Stimulated activated CD8-positive, alpha-beta memory T cell treated with anti-CD3 and anti-CD28 coated beads, Interleukin-7, amount 100 ng/mL, for 4 hours (primary cell): ENCODE measurements around the gene MACROD2.

Experiments used
- DNase-seq, 2 donors: peaks; one replicate each; pipeline ENCODE4 v3.0.0-alpha.2; 2020; ENCODE audit warnings: low read depth in 2 of 2

MACROD2 gene

GRCh38 chr20:14336686-14337085 lies 341.4 kb downstream of the MACROD2 start:
- no peak for DNase-seq

DNA sequence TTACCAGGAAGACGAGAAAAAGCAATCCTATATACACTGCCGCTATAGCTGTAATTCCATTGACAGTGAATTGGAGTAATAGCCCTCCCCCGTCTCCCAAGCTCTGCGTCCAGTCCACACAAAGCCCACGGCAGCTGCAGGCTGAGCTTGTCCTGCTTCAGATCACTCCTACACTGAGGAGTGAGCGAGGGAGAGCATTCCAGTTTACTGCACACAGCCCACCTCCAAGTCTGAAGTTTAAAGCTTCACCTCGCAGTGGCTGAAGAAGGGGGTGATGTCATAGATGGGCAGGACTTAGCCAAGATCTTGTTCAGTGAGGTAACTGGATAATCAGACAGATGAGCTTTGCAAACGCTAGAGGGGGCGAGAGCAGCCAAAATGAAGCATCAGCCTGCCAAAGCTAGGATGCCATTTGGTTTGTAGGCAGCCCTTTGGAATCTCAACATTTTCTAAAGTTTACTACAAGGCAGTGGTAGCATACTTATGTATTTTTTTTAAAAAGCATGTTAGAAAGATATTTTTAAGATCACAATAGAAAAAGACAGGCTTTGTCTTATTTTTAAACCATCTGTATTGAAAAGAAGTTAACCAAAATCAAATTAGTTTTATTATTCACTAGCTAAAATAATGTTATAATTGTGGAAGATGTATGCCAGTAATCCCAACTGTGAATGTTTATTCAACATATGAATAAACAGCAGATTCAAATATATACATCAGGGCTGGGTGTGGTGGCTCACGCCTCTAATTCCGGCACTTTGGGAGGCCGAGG lies 342.3 kb downstream of the MACROD2 start, which contains the start of gene FLRT3:
TSS of gene FLRT3 (minus strand) at position 213 of the 772 bp plus-strand sequence. CDS start 10,106 bp downstream, outside the sequence.
- no peak for DNase-seq

GRCh38 chr20:14341801-14342200 lies 346.5 kb downstream of the MACROD2 start:
- no peak for DNase-seq

DNA sequence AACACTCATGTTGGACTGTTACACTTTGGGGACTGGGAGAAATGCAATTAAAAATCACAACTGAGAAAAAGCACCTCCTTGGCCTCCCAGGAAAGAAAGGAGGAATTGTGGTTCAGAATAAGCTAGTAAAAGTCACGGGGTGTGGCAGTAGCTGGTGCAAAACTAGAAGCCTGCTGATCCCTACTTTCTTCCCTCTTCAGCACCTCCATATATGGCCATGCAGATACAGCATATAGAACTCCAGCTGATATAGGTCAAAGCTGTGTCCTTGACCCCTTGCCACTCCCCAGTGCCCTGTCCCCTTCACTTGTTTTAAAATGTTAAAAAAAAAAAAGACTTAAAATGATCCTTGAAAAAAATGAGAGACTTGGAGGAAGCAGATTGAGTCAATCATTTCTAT lies 347.6 kb downstream of the MACROD2 start:
- DNase-seq = no peak

GRCh38 chr20:14343491-14344065 lies 348.3 kb downstream of the MACROD2 start:
- no peak for DNase-seq

- no peak for DNase-seq
These were observed 349.4 kb downstream of the MACROD2 start for GRCh38 chr20:14344746-14345145.

- DNase-seq = no peak
These were observed 360.5 kb downstream of the MACROD2 start for GRCh38 chr20:14355791-14356190.

DNA sequence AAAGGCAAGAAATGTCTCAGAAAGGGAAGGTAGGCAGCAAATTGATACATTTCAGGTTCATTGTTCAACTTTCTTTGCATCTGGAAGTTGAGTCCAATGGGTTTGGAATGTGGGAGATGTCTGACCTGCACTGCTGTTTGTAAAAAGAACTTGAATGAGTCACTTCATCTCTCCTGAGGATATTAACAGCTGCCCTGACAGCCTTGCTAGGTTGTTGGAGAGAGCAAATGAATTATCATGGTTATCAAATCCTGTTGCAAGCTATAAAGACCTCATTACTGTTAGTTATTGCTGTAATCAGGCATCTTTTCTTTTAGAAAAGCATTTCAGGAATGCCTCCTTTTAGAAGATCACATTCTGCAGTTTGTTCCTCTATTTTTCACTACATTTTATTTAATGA lies 365.1 kb downstream of the MACROD2 start:
- no peak for DNase-seq

DNA sequence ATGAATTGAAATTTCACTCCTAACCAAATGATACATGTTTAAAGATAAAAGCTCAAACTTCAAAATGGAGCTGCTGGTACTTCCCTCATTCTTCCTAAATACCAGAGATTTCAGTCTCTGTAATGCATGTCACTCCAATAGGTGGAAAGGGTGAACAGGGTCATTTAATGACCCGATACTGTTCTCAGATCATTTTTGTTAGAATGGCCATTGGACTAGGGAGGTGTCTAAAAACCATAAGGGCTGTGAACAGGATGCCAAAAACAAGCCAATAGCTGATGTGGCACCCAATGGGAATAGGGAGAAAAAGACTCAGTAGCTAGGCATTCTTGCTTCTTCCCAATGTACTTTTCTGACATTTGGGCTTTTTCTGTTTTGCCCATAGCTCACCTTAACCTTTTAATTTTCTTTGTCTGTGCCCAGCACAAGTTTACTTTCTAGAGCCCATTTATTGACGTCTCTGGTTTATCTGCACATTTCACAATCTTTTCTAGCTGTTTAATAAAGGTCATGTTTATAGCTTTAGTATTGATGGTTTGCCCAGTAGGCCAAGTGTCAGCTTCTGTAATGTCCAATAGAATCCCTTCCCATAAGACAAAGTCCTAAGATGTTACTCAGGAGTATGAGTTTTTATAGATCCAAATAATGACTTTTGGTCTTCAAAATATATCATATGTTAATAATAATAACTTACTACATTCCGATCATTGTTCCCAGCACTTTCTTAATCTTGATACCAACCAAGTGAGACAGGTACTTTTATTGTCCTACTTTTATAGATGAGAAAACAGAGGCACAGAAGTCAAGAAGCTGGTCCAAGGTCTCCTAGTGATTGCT lies 366.4 kb downstream of the MACROD2 start:
- no peak for DNase-seq

DNA sequence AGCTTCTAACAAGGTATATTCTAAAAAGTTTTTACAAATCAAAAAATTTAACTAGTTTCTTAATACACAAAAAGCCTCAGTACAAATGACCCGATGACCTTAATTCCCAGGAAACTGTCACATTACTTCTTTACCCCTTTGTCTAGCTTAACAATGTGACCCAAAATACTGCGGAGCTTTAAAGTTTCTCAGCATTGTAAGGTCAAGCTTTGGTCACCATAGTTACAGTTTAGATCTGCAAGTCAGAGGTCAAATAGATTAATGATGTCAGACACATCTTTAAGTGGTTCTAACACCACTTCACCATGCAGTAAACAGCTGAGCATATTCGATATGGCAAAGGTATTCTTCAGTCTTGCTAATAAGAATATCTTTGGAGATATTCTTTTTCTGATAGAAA lies 378.9 kb downstream of the MACROD2 start:
- DNase-seq = no peak

GRCh38 chr20:14375416-14375985 lies 380.2 kb downstream of the MACROD2 start:
- DNase-seq = no peak

DNA sequence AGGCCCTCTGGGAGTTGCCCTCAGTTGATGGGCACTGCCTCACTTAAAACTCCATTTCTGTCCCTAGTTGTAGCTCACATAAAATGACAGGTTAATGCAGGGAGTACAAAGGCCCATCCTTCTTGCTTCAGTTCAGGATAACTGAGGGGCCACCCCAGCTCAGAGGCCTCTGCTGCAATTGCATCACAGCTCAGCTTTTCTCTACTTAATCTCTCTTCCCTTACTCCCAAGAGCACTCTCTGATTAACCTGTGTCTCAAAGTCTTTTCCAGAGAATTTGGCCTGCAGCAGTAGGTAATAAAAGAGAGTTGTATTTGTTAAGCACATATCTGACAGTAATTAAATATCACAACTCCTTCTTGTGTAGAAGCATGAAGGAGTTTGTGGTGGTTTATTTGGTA lies 383.0 kb downstream of the MACROD2 start:
- no peak for DNase-seq

DNA sequence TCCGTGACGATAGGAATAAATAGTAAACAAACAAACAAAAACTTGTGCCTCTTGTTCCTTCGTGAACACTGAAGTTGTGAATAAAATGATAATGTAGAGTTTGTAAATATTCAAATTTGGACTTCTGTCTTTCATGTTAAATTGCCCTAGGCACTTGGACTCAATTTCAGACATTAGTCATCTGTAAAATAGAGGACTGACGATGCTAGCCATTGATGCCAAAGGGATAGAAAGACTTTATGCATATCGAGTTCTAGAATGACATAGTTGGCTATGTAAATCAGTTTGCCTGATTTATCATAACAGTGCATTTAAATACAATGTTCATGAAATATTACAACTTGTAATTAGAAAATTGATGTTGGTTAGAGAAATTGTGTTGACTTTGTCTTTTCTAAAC lies 388.0 kb downstream of the MACROD2 start:
- no peak for DNase-seq

GRCh38 chr20:14384416-14385175 lies 389.3 kb downstream of the MACROD2 start:
- no peak for DNase-seq

- no peak for DNase-seq
These were observed 389.9 kb downstream of the MACROD2 start for GRCh38 chr20:14385176-14385740.

- no peak for DNase-seq
These were observed 391.4 kb downstream of the MACROD2 start for GRCh38 chr20:14386726-14387125.

- no peak for DNase-seq
These were observed 406.3 kb downstream of the MACROD2 start for GRCh38 chr20:14401479-14402138.

- DNase-seq = no peak
These were observed 409.2 kb downstream of the MACROD2 start for GRCh38 chr20:14404515-14404914.

DNA sequence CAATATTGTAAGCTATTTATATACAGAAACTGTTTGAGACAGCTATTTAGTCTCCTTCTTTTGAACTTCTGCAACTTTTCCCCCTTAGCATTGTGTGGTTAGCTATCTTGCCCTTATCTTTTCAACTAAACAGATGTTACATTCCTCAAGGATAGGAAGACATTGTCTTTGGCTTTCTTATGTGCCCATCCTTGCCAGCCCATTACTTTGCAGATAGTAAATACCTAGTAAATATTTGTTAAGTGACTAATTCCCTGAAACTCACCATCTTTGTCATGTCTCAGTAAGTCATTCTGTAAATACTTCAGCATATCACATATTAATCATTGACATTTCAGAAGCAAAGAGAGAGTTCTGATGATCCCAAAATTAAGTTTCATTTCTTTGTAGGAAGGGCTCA lies 411.2 kb downstream of the MACROD2 start:
- DNase-seq = no peak

- no peak for DNase-seq
These were observed 412.0 kb downstream of the MACROD2 start for GRCh38 chr20:14407336-14407735.
